ENCODE data around the gene TRAPPC5.

TRAPPC5 gene

GRCh38 chr19:7705387-7706187, 25.0 kb downstream of the TRAPPC5 start:
- H3K4me3 ChIP-seq (ENCODE audit: low read depth, low read length), result no peak overlapping the region
- TF ChIP-seq CTCF (IDR thresholded peaks at IDR 0.05; ENCODE audit: low read depth, low read length) (no peak), POLR2A (IDR thresholded peaks at IDR 0.05; ENCODE audit: extremely low read depth, insufficient read length) (no peak), MYC (IDR thresholded peaks at IDR 0.05; ENCODE audit: low read depth, low read length) (no peak), MAX (IDR thresholded peaks at IDR 0.05; ENCODE audit: low read depth, low read length) (no peak)
- peak; percentile 43 for DNase-seq (ENCODE audit: low read depth)

- H3K4me3 ChIP-seq (ENCODE audit: low read depth, low read length), result no peak overlapping the region
- DNase-seq (ENCODE audit: low read depth), result no peak
- TF ChIP-seq MAX (IDR thresholded peaks at IDR 0.05; ENCODE audit: low read depth, low read length), result no peak
- TF ChIP-seq MYC (IDR thresholded peaks at IDR 0.05; ENCODE audit: low read depth, low read length), result no peak
- TF ChIP-seq CTCF (IDR thresholded peaks at IDR 0.05; ENCODE audit: low read depth, low read length), result no peak
- TF ChIP-seq POLR2A (IDR thresholded peaks at IDR 0.05; ENCODE audit: extremely low read depth, insufficient read length), result no peak
Observed at GRCh38 chr19:7706188-7706954, 25.7 kb downstream of the TRAPPC5 start.

GRCh38 chr19:7706955-7707456, 26.4 kb downstream of the TRAPPC5 start:
- no peak for DNase-seq (ENCODE audit: low read depth)
- no peak overlapping the region for H3K4me3 ChIP-seq (ENCODE audit: low read depth, low read length)
- TF ChIP-seq POLR2A (IDR thresholded peaks at IDR 0.05; ENCODE audit: extremely low read depth, insufficient read length) (no peak), MAX (IDR thresholded peaks at IDR 0.05; ENCODE audit: low read depth, low read length) (no peak), CTCF (IDR thresholded peaks at IDR 0.05; ENCODE audit: low read depth, low read length) (no peak), MYC (IDR thresholded peaks at IDR 0.05; ENCODE audit: low read depth, low read length) (no peak)

- no peak for DNase-seq (ENCODE audit: low read depth)
- no peak overlapping the region for H3K4me3 ChIP-seq (ENCODE audit: low read depth, low read length)
- no peak for TF ChIP-seq MAX (IDR thresholded peaks at IDR 0.05; ENCODE audit: low read depth, low read length)
- no peak for TF ChIP-seq CTCF (IDR thresholded peaks at IDR 0.05; ENCODE audit: low read depth, low read length)
- no peak for TF ChIP-seq MYC (IDR thresholded peaks at IDR 0.05; ENCODE audit: low read depth, low read length)
- no peak for TF ChIP-seq POLR2A (IDR thresholded peaks at IDR 0.05; ENCODE audit: extremely low read depth, insufficient read length)
Observed at GRCh38 chr19:7709932-7710460, 29.4 kb downstream of the TRAPPC5 start.

GRCh38 chr19:7710616-7711015, 30.0 kb downstream of the TRAPPC5 start:
- DNase-seq (ENCODE audit: low read depth), result no peak
- no peak overlapping the region for H3K4me3 ChIP-seq (ENCODE audit: low read depth, low read length)
- no peak for TF ChIP-seq CTCF (IDR thresholded peaks at IDR 0.05; ENCODE audit: low read depth, low read length)
- TF ChIP-seq MYC (IDR thresholded peaks at IDR 0.05; ENCODE audit: low read depth, low read length), result no peak
- TF ChIP-seq MAX (IDR thresholded peaks at IDR 0.05; ENCODE audit: low read depth, low read length), result no peak
- TF ChIP-seq POLR2A (IDR thresholded peaks at IDR 0.05; ENCODE audit: extremely low read depth, insufficient read length), result no peak
